GM19467 (cell line): ENCODE measurements around the gene TMEM272.

Source experiments
- ATAC-seq: cut with Tn5 transposase; IDR thresholded peaks from one replicate; pipeline ENCODE4 v1.9.1; 2021; ENCODE audit warnings: mild to moderate bottlenecking, moderate library complexity; ENCODE audit not compliant: unreplicated experiment

The TMEM272 gene

GRCh38 chr13:51783428-51784094 is 61.4 kb downstream of the TMEM272 start:
- no peak for ATAC-seq

GRCh38 chr13:51782026-51782710 is 62.8 kb downstream of the TMEM272 start:
- no peak for ATAC-seq

- no peak for ATAC-seq
Measured at GRCh38 chr13:51781246-51782022, 63.5 kb downstream of the TMEM272 start.

- ATAC-seq, result no peak
Measured at GRCh38 chr13:51780099-51780498, 64.9 kb downstream of the TMEM272 start.

GRCh38 chr13:51778392-51778791 is 66.6 kb downstream of the TMEM272 start:
- ATAC-seq, result no peak

GRCh38 chr13:51777921-51778320 is 67.1 kb downstream of the TMEM272 start:
- no peak for ATAC-seq

GRCh38 chr13:51776179-51776578 is 68.8 kb downstream of the TMEM272 start:
- no peak for ATAC-seq

GRCh38 chr13:51773515-51773914 is 71.5 kb downstream of the TMEM272 start:
- ATAC-seq, result no peak

GRCh38 chr13:51772781-51773180 is 72.2 kb downstream of the TMEM272 start:
- no peak for ATAC-seq

- ATAC-seq, result no peak
Measured at GRCh38 chr13:51772105-51772455, 72.9 kb downstream of the TMEM272 start.

- ATAC-seq, result no peak
Measured at GRCh38 chr13:51771418-51772104, 73.4 kb downstream of the TMEM272 start.

GRCh38 chr13:51770681-51771417 is 74.1 kb downstream of the TMEM272 start:
- no peak for ATAC-seq

- ATAC-seq, result no peak
Measured at GRCh38 chr13:51770160-51770559, 74.8 kb downstream of the TMEM272 start.

- ATAC-seq, result no peak
Measured at GRCh38 chr13:51769455-51770127, 75.4 kb downstream of the TMEM272 start.

- ATAC-seq, result no peak
Measured at GRCh38 chr13:51768976-51769375, 76.0 kb downstream of the TMEM272 start.

- no peak for ATAC-seq
Measured at GRCh38 chr13:51768378-51768921, 76.5 kb downstream of the TMEM272 start.

- ATAC-seq, result no peak
Measured at GRCh38 chr13:51767100-51767499, 77.9 kb downstream of the TMEM272 start.

- ATAC-seq, result no peak
Measured at GRCh38 chr13:51765142-51765515, 79.8 kb downstream of the TMEM272 start.

GRCh38 chr13:51764184-51765141 is 80.5 kb downstream of the TMEM272 start:
- ATAC-seq, result peak; percentile 83
